NCI-H2227 (cell line): Measurements from ENCODE around the gene RBM12.

Experiments used
- DNase-seq: peaks from one replicate; lab custom pipeline; 2025; ENCODE audit not compliant: unreplicated experiment; lab: John Stamatoyannopoulos, UW

The RBM12 gene

DNA sequence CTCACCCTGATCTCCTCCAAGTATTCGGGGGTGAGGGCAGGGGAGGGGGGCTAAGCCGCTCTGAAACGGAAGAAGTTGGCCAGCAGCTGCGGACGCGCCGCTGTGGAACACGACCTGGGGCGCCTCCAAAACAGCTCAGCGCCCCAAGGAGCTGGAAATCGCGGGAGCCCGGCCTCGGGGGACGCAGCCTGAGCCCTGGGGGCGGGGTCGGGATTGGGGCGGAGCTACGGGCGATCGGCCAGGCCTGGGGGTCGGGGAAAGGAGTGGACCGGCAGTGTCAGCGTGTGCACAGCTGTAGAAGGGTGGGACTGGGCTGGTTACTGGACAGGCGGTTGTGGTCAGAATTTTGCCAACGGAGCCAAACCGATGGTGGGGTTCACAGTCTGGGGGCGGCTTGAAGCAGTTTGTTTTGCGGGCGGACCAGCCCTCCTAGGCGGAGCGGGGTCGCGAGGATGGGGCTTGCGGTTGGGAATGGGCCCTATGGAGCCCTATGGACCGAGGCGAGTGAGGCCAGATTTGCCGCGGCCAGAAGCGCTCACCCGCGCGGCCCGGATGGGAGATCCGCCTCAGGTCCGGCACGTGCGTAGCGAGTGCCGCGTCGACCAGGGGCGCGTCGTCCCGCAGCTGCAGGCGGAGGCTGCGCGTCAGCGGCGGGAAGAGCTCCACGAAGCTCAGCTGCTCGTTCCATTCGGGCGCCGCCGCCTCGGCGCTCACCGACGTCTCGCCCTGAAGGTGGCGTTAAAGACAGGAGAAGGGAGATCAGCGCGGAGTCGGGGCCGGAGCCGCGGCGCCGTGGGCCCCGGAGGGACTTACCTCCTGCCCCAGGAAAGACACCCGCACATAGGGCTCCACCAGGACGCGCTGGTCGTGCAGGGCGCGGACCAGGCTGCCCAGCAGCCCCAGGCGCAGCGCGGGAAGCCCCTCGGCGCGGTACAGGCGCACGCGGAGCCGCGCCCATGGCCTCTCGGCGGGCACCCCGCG is 63.4 kb downstream of the RBM12 start:
- DNase-seq: peak; percentile 85

GRCh38 chr20:35600176-35600992 is 64.3 kb downstream of the RBM12 start:
- DNase-seq: no peak

DNA sequence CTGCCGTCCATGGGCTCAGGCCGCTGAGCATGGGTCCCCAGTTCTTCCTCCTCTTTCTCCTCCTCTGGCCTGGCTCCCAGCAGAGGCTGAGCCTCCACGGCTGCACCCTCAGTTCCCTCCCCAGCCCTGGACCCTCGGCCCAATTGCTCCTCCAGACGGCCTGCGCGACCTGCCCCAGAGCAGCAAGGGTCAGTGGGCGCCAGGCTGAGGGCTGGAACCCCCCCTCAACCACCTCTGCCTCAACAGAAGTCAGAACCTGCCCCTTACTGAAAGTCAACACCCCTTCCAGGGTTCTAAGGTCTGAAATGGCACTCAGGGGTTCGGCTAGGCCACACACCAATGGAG is 65.0 kb downstream of the RBM12 start:
- no peak for DNase-seq
